GM03348 (cell line): ENCODE measurements around the gene PIP5K1B.

Source experiments
- DNase-seq: peaks from one replicate; pipeline ENCODE4 v3.0.0; 2012; ENCODE audit warnings: low spot score

PIP5K1B gene

DNA sequence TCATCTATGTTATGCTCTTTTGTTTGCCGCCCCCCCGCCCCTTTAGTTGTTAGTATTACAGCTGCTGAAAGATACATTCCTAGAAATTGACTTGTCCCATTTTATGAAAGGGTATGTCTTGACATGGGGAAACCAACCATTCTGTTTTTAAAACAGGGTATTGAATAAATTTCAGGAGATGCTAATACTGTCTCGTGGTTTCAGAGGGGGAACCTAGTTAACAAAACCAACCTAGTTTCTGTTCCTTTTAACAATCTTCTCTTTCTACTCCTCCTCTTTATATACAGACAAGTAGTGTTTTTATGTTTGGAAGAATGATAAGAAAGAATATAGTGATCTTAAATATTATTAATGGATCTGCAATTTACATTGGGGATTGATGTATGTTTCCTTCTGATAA is 3.5 kb downstream of the PIP5K1B start:
- no peak for DNase-seq

DNA sequence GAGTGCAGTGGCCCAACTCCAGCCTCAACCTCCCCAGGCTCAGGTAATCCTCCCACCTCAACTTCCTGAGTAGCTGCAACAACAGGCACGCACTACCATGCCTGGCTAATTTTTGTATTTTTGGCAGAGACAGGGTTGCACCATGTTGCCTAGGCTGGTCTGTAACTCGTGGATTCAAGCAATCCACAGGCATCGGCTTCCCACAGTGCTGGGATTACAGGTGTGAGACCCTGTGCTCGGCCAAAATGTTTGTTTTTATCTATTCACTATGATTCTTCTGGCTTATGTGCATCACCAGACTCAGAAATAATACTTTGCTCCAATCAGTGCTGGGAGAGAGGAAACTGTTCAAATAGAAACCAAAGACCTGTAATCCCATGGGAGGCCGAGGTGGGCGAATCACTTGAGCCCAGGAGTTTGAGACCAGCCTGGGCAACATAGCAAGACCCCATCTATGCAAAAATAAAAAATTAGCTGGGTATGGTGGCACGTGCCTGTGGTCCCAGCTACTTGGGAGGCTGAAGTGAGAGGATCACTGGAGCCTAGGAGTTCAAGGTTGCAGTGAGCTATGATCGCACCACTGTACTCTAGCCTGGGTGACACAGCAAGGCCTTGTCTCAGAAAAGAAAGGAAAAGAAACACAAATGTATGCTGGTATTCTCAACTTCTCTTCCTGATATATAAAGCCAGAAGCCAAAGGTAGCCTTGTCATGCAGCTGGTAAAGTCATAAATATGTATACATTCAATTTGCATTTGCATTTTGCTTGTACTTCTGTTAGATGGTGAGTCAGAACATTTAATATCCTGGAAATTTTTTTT is 4.5 kb downstream of the PIP5K1B start:
- DNase-seq, result no peak

DNA sequence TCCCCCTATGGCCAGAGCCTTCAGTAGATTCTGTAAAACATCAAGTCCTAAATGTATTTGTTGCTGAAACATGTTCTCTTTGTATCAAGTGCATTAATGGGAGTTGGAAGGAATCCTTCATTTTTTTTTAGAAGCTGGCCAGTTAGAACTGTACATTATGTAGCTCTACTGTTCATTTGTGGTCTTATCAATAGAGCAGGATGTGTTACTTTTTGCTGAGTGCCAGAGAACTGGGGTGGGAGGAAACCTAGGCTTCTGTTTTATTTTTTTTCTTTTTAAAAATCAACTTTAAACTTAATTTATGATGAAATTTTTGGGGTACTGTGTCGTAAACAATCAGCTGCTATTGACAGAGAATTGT is 5.1 kb downstream of the PIP5K1B start:
- no peak for DNase-seq

GRCh38 chr9:68711281-68711680 is 6.2 kb downstream of the PIP5K1B start:
- no peak for DNase-seq

- no peak for DNase-seq
These were observed 6.9 kb downstream of the PIP5K1B start for GRCh38 chr9:68711932-68712331.

GRCh38 chr9:68714416-68715180 is 9.6 kb downstream of the PIP5K1B start:
- no peak for DNase-seq

GRCh38 chr9:68715181-68715456 is 10.1 kb downstream of the PIP5K1B start:
- DNase-seq, result no peak

GRCh38 chr9:68717552-68718443 is 12.8 kb downstream of the PIP5K1B start:
- DNase-seq, result no peak

DNA sequence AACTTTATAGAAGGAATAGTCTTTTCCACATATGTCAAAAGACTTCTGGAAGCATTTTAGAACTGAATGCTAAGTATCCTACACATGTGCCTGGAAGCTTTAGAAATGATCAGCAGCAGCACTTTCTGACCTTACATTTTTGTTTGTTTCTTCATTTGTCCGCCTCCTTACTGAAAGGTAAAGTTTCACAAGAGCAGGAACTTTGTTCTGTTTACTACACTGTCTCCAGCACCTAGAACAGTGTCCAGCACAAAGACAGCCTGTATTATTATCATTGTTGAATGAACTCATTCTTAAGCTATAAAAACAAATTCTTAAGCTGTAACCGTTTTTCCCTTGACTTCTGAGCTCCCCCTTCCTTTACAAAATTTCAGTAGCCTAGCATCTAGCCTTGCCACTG is 14.8 kb downstream of the PIP5K1B start:
- no peak for DNase-seq

DNA sequence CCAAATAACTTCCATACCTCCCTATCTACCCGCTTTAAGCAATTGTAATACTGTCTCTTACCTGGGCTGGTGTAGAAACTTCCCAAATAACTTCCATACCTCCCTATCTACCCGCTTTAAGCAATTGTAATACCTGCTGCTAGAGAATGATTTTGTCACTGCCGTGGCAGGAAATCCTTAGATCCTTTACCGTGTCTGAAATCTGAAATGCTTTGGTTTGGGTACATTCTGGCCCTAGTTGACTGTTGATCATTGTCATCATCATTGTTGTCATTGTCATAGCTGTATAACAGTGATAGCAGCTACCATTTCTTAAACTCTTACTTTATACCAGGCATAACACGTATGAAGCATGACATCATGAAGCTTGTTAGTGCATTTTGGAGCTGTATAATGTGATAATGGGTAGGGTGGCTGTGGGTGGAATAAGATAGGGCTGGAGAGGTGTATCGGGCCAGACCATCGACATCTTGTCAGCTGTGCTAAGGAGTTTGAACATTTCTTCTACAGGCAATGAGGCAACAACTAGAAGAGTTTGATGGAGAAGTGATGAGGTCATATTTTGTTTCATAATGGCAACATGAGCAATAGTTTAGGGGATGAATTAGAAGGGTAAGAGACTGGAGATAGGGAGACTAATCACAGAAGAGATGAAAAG is 15.7 kb downstream of the PIP5K1B start:
- no peak for DNase-seq

- no peak for DNase-seq
These were observed 16.8 kb downstream of the PIP5K1B start for GRCh38 chr9:68721666-68722330.

DNA sequence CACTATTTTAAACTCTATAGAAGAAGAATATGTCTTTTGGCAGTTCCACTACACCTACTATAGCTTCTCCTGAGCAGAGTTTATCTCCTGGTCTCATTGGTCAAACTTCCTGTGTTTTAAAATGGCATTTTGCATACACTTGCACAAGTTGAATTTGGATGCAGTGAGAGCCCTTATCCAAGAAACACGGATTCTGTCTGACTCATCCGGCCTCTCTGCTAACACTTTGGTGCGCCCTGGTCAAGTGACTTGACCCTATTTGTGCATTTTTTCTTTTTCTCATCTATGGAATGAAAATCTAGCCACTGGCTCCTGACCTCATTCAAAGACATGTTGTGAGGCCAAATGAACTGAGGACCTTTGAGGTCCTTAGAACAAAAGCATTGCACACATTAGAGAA is 20.0 kb downstream of the PIP5K1B start:
- no peak for DNase-seq

GRCh38 chr9:68726489-68726888 is 21.4 kb downstream of the PIP5K1B start:
- DNase-seq, result no peak

DNA sequence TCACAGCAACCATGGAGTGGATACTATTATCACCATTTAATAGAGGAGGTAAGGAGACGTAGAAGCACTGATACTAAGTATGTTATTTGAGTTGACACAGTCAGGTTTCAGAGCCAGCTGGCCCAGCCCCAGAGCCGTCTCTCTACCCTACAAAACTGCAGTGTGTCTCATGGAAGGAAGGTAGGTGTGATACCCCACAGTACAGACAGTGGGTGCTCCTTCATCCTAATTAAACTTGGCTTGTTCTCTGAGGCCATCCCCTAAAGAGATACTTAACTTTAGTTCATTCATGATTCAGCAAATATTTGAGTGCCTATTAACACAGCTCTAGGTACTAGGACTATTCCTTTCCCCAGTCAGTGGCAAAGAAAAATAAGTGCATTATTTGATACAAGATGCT is 22.6 kb downstream of the PIP5K1B start:
- DNase-seq, result no peak

GRCh38 chr9:68728731-68729130 is 23.7 kb downstream of the PIP5K1B start:
- no peak for DNase-seq

DNA sequence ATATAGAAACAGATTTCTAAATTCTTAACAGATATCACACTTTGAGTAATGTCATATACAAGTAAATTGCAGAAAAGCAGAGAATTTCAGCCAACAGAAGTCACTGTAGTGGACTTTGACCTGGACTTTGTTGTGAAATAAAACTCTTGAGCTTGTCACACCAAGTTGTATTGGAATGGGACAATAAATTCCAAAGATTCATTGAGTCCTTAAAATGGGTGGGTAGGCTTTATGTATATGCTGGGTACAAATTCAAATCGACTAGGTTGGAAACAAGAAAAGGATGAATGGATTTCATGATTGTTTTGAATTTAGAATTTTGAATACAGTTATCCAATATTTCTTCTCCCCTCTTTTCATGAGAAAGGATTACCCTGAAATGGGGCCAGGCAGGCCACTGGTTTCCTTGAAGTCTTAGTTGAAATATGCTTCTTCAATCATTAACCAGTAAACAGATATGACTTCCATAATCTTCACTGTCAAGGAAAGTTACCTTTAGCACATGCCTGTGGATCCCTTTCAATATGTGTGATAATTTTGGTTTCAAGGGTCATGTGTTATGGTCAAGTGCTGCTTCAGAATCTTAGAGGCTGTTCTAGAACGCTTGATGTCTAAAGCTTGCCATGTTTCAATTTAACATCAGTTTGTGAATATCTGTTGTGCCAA is 25.7 kb downstream of the PIP5K1B start:
- no peak for DNase-seq

- no peak for DNase-seq
These were observed 26.8 kb downstream of the PIP5K1B start for GRCh38 chr9:68731857-68732256.

DNA sequence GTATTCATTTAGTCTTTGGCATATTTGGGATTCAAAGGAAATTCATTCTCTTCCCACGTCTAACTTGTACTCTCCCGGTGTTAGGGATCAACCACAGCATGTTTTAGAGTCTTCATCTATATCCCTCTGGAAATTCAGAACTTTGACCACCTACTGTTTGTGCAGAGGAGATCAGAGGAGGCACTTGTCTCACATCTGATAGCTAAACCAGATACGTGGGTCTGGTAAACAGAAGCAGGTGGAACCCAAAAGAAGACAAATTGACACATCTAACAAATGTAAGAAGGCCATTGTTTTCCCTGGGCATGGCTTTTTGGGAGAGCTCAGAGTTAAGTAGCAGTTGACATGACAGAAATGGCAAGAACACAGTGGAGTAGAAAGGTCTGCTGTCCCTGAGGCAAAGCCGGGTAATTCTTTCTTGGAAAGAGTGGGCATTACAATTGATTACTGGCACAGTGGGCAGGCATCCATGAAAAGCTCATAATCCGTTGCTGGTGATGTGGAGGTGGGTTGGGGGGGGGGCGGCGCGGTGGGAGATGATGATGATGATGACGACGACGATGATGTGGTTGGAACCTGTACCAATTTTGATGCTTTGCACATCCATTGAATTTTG is 27.5 kb downstream of the PIP5K1B start:
- no peak for DNase-seq

- no peak for DNase-seq
These were observed 28.0 kb downstream of the PIP5K1B start for GRCh38 chr9:68733021-68733405.

- no peak for DNase-seq
These were observed 33.3 kb downstream of the PIP5K1B start for GRCh38 chr9:68738358-68738757.
